GM19455 (cell line): ENCODE measurements around the gene SASH3.

Source experiments
- ATAC-seq: cut with Tn5 transposase; IDR thresholded peaks from one replicate; pipeline ENCODE4 v1.9.1; 2021; ENCODE audit not compliant: unreplicated experiment

Gene SASH3

GRCh38 chrX:129755779-129756650 is 23.7 kb upstream of the SASH3 start:
- ATAC-seq = no peak

GRCh38 chrX:129759576-129760061 is 20.1 kb upstream of the SASH3 start:
- peak; percentile 41 for ATAC-seq

- ATAC-seq = no peak
Measured at GRCh38 chrX:129760155-129760554, 19.6 kb upstream of the SASH3 start.

- ATAC-seq = no peak
Measured at GRCh38 chrX:129760981-129761380, 18.8 kb upstream of the SASH3 start.

- no peak for ATAC-seq
Measured at GRCh38 chrX:129761596-129761995, 18.2 kb upstream of the SASH3 start.

GRCh38 chrX:129762448-129762847 is 17.3 kb upstream of the SASH3 start:
- ATAC-seq = no peak

GRCh38 chrX:129763666-129764065 is 16.1 kb upstream of the SASH3 start:
- no peak for ATAC-seq

- ATAC-seq = no peak
Measured at GRCh38 chrX:129768186-129768585, 11.6 kb upstream of the SASH3 start.

GRCh38 chrX:129768586-129769466 is 10.9 kb upstream of the SASH3 start:
- ATAC-seq = no peak

- ATAC-seq = peak; percentile 50
Measured at GRCh38 chrX:129769467-129770154, 10.1 kb upstream of the SASH3 start.

GRCh38 chrX:129771266-129771995 is 8.3 kb upstream of the SASH3 start:
- ATAC-seq = no peak

- ATAC-seq = peak; percentile 69
Measured at GRCh38 chrX:129772796-129773431, 6.8 kb upstream of the SASH3 start.

- no peak for ATAC-seq
Measured at GRCh38 chrX:129773649-129774458, 5.9 kb upstream of the SASH3 start.

GRCh38 chrX:129777218-129778030 is 2.3 kb upstream of the SASH3 start:
- ATAC-seq = peak; percentile 30

- ATAC-seq = no peak
Measured at GRCh38 chrX:129779086-129779672, 570 bp upstream of the SASH3 start.

- ATAC-seq = no peak
Measured at GRCh38 chrX:129780441-129781105, 824 bp downstream of the SASH3 start.

GRCh38 chrX:129781134-129781672 is 1.5 kb downstream of the SASH3 start:
- ATAC-seq = peak; percentile 66
